H1 (cell line): Measurements from ENCODE around the gene MUC2. TPM values are rescaled to one million over a fixed set of nuclear protein-coding genes. Genes with fewer than 3 reads are reported as not detected.

ENCODE experiments used
- CTCF ChIA-PET: fragments of 300-600 bp; sonication (Branson Sonifier 250); formaldehyde crosslinking; loops from one replicate; lab custom pipeline; 2021; ENCODE audit not compliant: partially characterized antibody; lab: Charles Lee
- POLR2A ChIA-PET: fragments of 300-600 bp; sonication (Branson Sonifier 250); formaldehyde crosslinking; loops from one replicate; lab custom pipeline; 2021; ENCODE audit warnings: inconsistent platforms; ENCODE audit not compliant: partially characterized antibody; lab: Charles Lee
- DNase-seq, 2 experiments: peaks; one replicate each; pipeline versions ENCODE4 v3.0.0 to v3.0.0-alpha.2; 2010 to 2022; ENCODE audit warnings: low spot score in 2 of 2, low read depth in 1 of 2, mixed read lengths in 1 of 2
- FAIRE-seq: peaks from 2 replicates; lab custom pipeline; 2011; peaks lifted over from hg19 to GRCh38; lab: Jason Lieb, UNC
- H2AFZ ChIP-seq: 2 replicates; pipeline ENCODE4 v1.8.1; 2012; ENCODE audit warnings: low read length, inconsistent platforms
- H2AK5ac ChIP-seq: 2 replicates; pipeline ENCODE4 v1.6.1; 2013; ENCODE audit warnings: low read depth, low read length
- H2BK120ac ChIP-seq: replicated peaks from 2 replicates; pipeline ENCODE3; 2013; ENCODE audit warnings: low read depth, low read length, inconsistent platforms
- H2BK12ac ChIP-seq: 2 replicates; pipeline ENCODE4 v1.6.1; 2013; ENCODE audit warnings: low read depth, low read length
- H2BK15ac ChIP-seq: 2 replicates; pipeline ENCODE4 v1.6.1; 2013; ENCODE audit warnings: low read length
- H2BK20ac ChIP-seq: 2 replicates; pipeline ENCODE4 v1.6.1; 2013; ENCODE audit warnings: low read length
- H2BK5ac ChIP-seq: 2 replicates; pipeline ENCODE4 v1.6.1; 2013; ENCODE audit warnings: low read depth, low read length
- H3K14ac ChIP-seq: 2 replicates; pipeline ENCODE4 v1.6.1; 2013; ENCODE audit warnings: inconsistent platforms; ENCODE audit not compliant: insufficient read length
- H3K18ac ChIP-seq: 2 replicates; pipeline ENCODE4 v1.6.1; 2013; ENCODE audit warnings: low read length; ENCODE audit errors: extremely low read depth
- H3K23ac ChIP-seq: 2 replicates; pipeline ENCODE4 v1.6.1; 2013; ENCODE audit warnings: inconsistent platforms; ENCODE audit not compliant: insufficient read length
- H3K23me2 ChIP-seq: 2 replicates; pipeline ENCODE4 v1.6.1; 2013; ENCODE audit warnings: low read depth, low read length
- H3K27ac ChIP-seq: 2 replicates; pipeline ENCODE4 v1.6.1; 2011; ENCODE audit warnings: low read depth, low read length, inconsistent platforms
- H3K27me3 ChIP-seq, 4 experiments: replicated peaks in 1 of 4; 1 replicate in 1 of 4; 2 replicates in 3 of 4; pipeline versions ENCODE4 v1.6.1 to v1.8.1; 2011 to 2013; ENCODE audit warnings: low read length in 3 of 4, mild to moderate bottlenecking in 3 of 4, inconsistent platforms in 2 of 4, mixed read lengths in 2 of 4, moderate library complexity in 1 of 4; ENCODE audit not compliant: control insufficient read depth in 3 of 4, insufficient read depth in 3 of 4; ENCODE audit errors: extremely low read depth in 1 of 4
- H3K36me3 ChIP-seq, 4 experiments: 2 replicates each; pipeline versions ENCODE4 v1.6.1 to v1.8.1; 2011 to 2013; ENCODE audit warnings: mild to moderate bottlenecking in 4 of 4, low read length in 3 of 4, moderate library complexity in 2 of 4, control low read depth in 1 of 4, inconsistent platforms in 1 of 4; ENCODE audit not compliant: insufficient read depth in 4 of 4, control insufficient read depth in 2 of 4
- H3K4ac ChIP-seq: replicated peaks from 2 replicates; pipeline ENCODE3; 2013; ENCODE audit warnings: low read length, low read depth, mixed read lengths, inconsistent platforms; ENCODE audit not compliant: insufficient read length
- H3K4me1 ChIP-seq, 4 experiments: replicated peaks in 1 of 4; 1 replicate in 1 of 4; 2 replicates in 3 of 4; pipeline versions ENCODE4 v1.6.1 to v1.8.1; 2011 to 2013; ENCODE audit warnings: low read length in 3 of 4, inconsistent platforms in 2 of 4, mixed read lengths in 1 of 4; ENCODE audit not compliant: insufficient read depth in 4 of 4, control insufficient read depth in 3 of 4
- H3K4me2 ChIP-seq, 2 experiments: 2 replicates each; pipeline versions ENCODE4 v1.6.1 to v1.8.1; 2011 to 2013; ENCODE audit warnings: low read depth in 2 of 2, low read length in 2 of 2, control low read depth in 1 of 2, inconsistent platforms in 1 of 2, mild to moderate bottlenecking in 1 of 2; ENCODE audit not compliant: insufficient read depth in 1 of 2
- H3K4me3 ChIP-seq, 4 experiments: fragments of 200-600, 300-600 bp in 1 of 4; sonication (generic), shearing (Covaris generic), sonication (Bioruptor Twin) in 1 of 4; 2 replicates each; pipeline versions ENCODE4 v1.5.1 to v1.8.1; 2011 to 2016; ENCODE audit warnings: low read length in 4 of 4, low read depth in 3 of 4, control low read depth in 2 of 4, inconsistent platforms in 2 of 4, mild to moderate bottlenecking in 2 of 4, mixed read lengths in 1 of 4, moderate library complexity in 1 of 4; ENCODE audit not compliant: insufficient read depth in 2 of 4; ENCODE audit errors: extremely low read depth in 1 of 4
- H3K56ac ChIP-seq: replicated peaks from 2 replicates; pipeline ENCODE3; 2013; ENCODE audit warnings: low read depth, mild to moderate bottlenecking, mixed read lengths, low read length, inconsistent platforms; ENCODE audit not compliant: insufficient read length
- H3K79me1 ChIP-seq: 2 replicates; pipeline ENCODE4 v1.6.1; 2013; ENCODE audit warnings: low read depth, low read length, control low read depth
- H3K79me2 ChIP-seq, 2 experiments: 2 replicates each; pipeline versions ENCODE4 v1.6.1 to v1.8.1; 2012 to 2013; ENCODE audit warnings: low read length in 2 of 2, mild to moderate bottlenecking in 2 of 2, inconsistent platforms in 1 of 2; ENCODE audit not compliant: insufficient read depth in 2 of 2, control insufficient read depth in 1 of 2
- H3K9ac ChIP-seq, 4 experiments: replicated peaks in 1 of 4; 1 replicate in 1 of 4; 2 replicates in 3 of 4; pipeline versions ENCODE4 v1.6.1 to v1.8.1; 2011 to 2013; ENCODE audit warnings: low read depth in 3 of 4, low read length in 3 of 4, control low read depth in 2 of 4, mild to moderate bottlenecking in 2 of 4, moderate library complexity in 2 of 4, inconsistent platforms in 1 of 4; ENCODE audit errors: extremely low read depth in 1 of 4
- H3K9me3 ChIP-seq, 2 experiments: 2 replicates each; pipeline versions ENCODE4 v1.6.1 to v1.8.1; 2012 to 2013; ENCODE audit warnings: mild to moderate bottlenecking in 2 of 2, moderate library complexity in 2 of 2, control low read depth in 1 of 2, inconsistent platforms in 1 of 2, low read depth in 1 of 2, low read length in 1 of 2, mixed read lengths in 1 of 2; ENCODE audit not compliant: insufficient read depth in 2 of 2
- H4K20me1 ChIP-seq, 2 experiments: replicated peaks in 1 of 2; 2 replicates each; pipeline versions ENCODE3 to v1.8.1; 2011 to 2013; ENCODE audit warnings: inconsistent platforms in 2 of 2, low read length in 2 of 2, mild to moderate bottlenecking in 1 of 2; ENCODE audit not compliant: insufficient read depth in 2 of 2, control insufficient read depth in 1 of 2
- H4K5ac ChIP-seq: 2 replicates; pipeline ENCODE4 v1.6.1; 2013; ENCODE audit warnings: low read length, low read depth, mixed read lengths, inconsistent platforms; ENCODE audit not compliant: insufficient read length
- H4K8ac ChIP-seq: 2 replicates; pipeline ENCODE4 v1.8.0; 2013; ENCODE audit warnings: mild to moderate bottlenecking, moderate library complexity, low read length, inconsistent platforms; ENCODE audit not compliant: insufficient read depth; ENCODE audit errors: extremely low read depth
- H4K91ac ChIP-seq: replicated peaks from 2 replicates; pipeline ENCODE3; 2013; ENCODE audit warnings: low read length, mixed read lengths, inconsistent platforms; ENCODE audit not compliant: insufficient read length
- ASH2L ChIP-seq: fragments of 200-600, 300-600 bp; sonication (generic); IDR thresholded peaks from one replicate; pipeline ENCODE4 v1.7.1; 2017; ENCODE audit warnings: low read length
- ATF2 ChIP-seq: IDR thresholded peaks from 2 replicates; pipeline ENCODE4 v1.6.1; 2012; ENCODE audit warnings: low read length, inconsistent platforms
- BRCA1 ChIP-seq: IDR thresholded peaks from 2 replicates; pipeline ENCODE4 v1.6.1; 2012; ENCODE audit warnings: low read depth, low read length, improper control_type of control experiment
- CEBPB ChIP-seq: IDR thresholded peaks from 2 replicates; pipeline ENCODE4 v1.6.1; 2012; ENCODE audit warnings: low read depth, low read length
- RFX5 ChIP-seq: IDR thresholded peaks from 2 replicates; pipeline ENCODE4 v1.6.1; 2011; ENCODE audit warnings: low read depth, low read length, improper control_type of control experiment, borderline replicate concordance
- SIN3A ChIP-seq, 2 experiments: IDR thresholded peaks in 1 of 2; conservative IDR thresholded peaks in 1 of 2; 2 replicates each; pipeline ENCODE4 v1.6.1; 2011 to 2012; ENCODE audit warnings: low read length in 2 of 2, improper control_type of control experiment in 1 of 2, low read depth in 1 of 2, mild to moderate bottlenecking in 1 of 2
- SP2 ChIP-seq: IDR thresholded peaks from 2 replicates; pipeline ENCODE4 v1.6.1; 2012; ENCODE audit warnings: mild to moderate bottlenecking, low read length, inconsistent platforms
- SUZ12 ChIP-seq: fragments of 200-600 bp; sonication (generic); IDR thresholded peaks from 2 replicates; pipeline ENCODE4 v1.6.1; 2012; ENCODE audit warnings: mild to moderate bottlenecking, inconsistent platforms, low read length, moderate library complexity, mixed read lengths
- WGBS, 2 experiments: shearing (Covaris generic) in 1 of 2; methylation state at CpG; one replicate each; pipeline versions ENCODE4 v1.1.6 to v1.1.7; 2013 to 2015; ENCODE audit warnings: low lambda C conversion rate in 2 of 2, mixed read lengths in 2 of 2, inconsistent platforms in 1 of 2, low coverage in 1 of 2, missing lambda C conversion rate in 1 of 2; ENCODE audit not compliant: insufficient replicate concordance in 2 of 2, insufficient coverage in 1 of 2, insufficient read length in 1 of 2; ENCODE audit errors: extremely low coverage in 1 of 2, missing lambda C conversion rate in 1 of 2; 5-methylcytosine and 5-hydroxymethylcytosine counted together
- polyA plus RNA-seq, 7 experiments: library from polyadenylated mRNA; depleted of rRNA in 3 of 7; stranded (reverse) in 5 of 7; unstranded in 2 of 7; fragments of >200 nt in 5 of 7; fragments of 200-250 nt in 2 of 7; gene quantifications; 1 replicate in 5 of 7; 2 replicates in 1 of 7; 4 replicates in 1 of 7; pipeline versions ENCODE4 v1.2.1 to v1.2.3, GENCODE V29; 2011 to 2013; ENCODE audit warnings: missing spikeins in 2 of 7, mixed read lengths in 2 of 7
- total RNA-seq: library from RNA; stranded (reverse); fragmentation: NEBNext Ultra II Directional; extraction: Animal tissue kit (Norgen Biotek cat#: 25700); gene quantifications from 2 replicates; pipeline ENCODE4 v1.2.1, GENCODE V29; 2021

MUC2 gene
- total and polyA plus RNA-seq, 2 of the 8 experiments (the other 6 are each of a cell fraction or from before 2014, with no cell fraction given) = not detected

- FAIRE-seq = no peak
- H3K18ac ChIP-seq = no peak overlapping the region
Measured at GRCh38 chr11:1028291-1028540, 46.5 kb upstream of the MUC2 start.

More at GRCh38 chr11:1028291-1028540, 46.5 kb upstream of the MUC2 start:
- ChIA-PET POLR2A (interaction anchor here (0.9 to 2.5 kb wide), 2 partner anchors 13 to 15 kb away, joined by 3 to 12 read pairs; no protein-coding TSS in a partner anchor), CTCF (interaction anchor here (0.9 to 1.3 kb wide), 2 partner anchors 138 to 805 kb away, joined by 3 read pairs; no protein-coding TSS in a partner anchor)
- H3K27me3 ChIP-seq = no peaks in the 10 kb centered on the region
- H2BK15ac ChIP-seq = no peak overlapping the region
- H3K23ac ChIP-seq = no peak overlapping the region
- no peak overlapping the region for H3K14ac ChIP-seq
- H2BK5ac ChIP-seq = no peak overlapping the region
- H3K79me2 ChIP-seq = no peaks in the 10 kb centered on the region
- H3K9me3 ChIP-seq = no peaks in the 10 kb centered on the region
- H3K4me3 ChIP-seq = no peak overlapping the region
- no peak overlapping the region for H2BK12ac ChIP-seq
- H3K27ac ChIP-seq = no peak overlapping the region
- H3K23me2 ChIP-seq = peaks cover 7% of the 10 kb centered on the region
- H4K5ac ChIP-seq = no peak overlapping the region
- H2BK20ac ChIP-seq = no peak overlapping the region
- no peak overlapping the region for H3K56ac ChIP-seq
- H4K20me1 ChIP-seq = peaks cover 0 to 7% of the 10 kb centered on the region in 2 experiments
- no peak overlapping the region for H3K4me2 ChIP-seq
- no peak overlapping the region for H2BK120ac ChIP-seq
- H2AFZ ChIP-seq = no peak overlapping the region
- H2AK5ac ChIP-seq = no peak overlapping the region
- H4K91ac ChIP-seq = no peak overlapping the region
- H3K4me1 ChIP-seq = no peaks in the 10 kb centered on the region
- WGBS, 2 experiments = 96% methylated on average over 13 of the region's 17 CpGs; no CpG with 5 or more reads in 1 of the 2 experiments
- no peak overlapping the region for H4K8ac ChIP-seq
- H3K79me1 ChIP-seq = peaks cover 4% of the 10 kb centered on the region; the same call in 1 of the 2 replicates
- no peak for DNase-seq
- H3K9ac ChIP-seq = no peak overlapping the region
- H3K4ac ChIP-seq = no peak overlapping the region
- H3K36me3 ChIP-seq = no peaks in the 10 kb centered on the region
- TF ChIP-seq ASH2L (no peak), SP2 (no peak), SUZ12 (no peak), RFX5 (no peak), CEBPB (no peak), ATF2 (no peak), BRCA1 (no peak), SIN3A (conservative IDR thresholded peaks at IDR 0.05 in 1 of 2, IDR thresholded peaks at IDR 0.05 in 1 of 2; ENCODE audit: low read depth in 1 of 2, low read length in 2 of 2) (no peak)
